Uterus (tissue), 2 donors: Measurements from ENCODE around the gene LPP.

Experiments
- POLR2A ChIP-seq, 2 donors: fragments of 450-650 bp; IDR thresholded peaks; one replicate each; pipeline ENCODE4 v1.6.1; 2016; ENCODE audit warnings: antibody characterized with exemption in 2 of 2, mild to moderate bottlenecking in 1 of 2, moderate library complexity in 1 of 2
- TF ChIP-seq, protein P1 (sequence below), 4 experiments: fragments of 200-600 bp in 2 of 4; fragments of 450-650 bp in 2 of 4; sonication (generic) in 2 of 4; IDR thresholded peaks; one replicate each; pipeline ENCODE4 v1.5.1; 2016 to 2019; ENCODE audit warnings: antibody characterized with exemption in 4 of 4, mild to moderate bottlenecking in 2 of 4, moderate library complexity in 1 of 4

DNA sequence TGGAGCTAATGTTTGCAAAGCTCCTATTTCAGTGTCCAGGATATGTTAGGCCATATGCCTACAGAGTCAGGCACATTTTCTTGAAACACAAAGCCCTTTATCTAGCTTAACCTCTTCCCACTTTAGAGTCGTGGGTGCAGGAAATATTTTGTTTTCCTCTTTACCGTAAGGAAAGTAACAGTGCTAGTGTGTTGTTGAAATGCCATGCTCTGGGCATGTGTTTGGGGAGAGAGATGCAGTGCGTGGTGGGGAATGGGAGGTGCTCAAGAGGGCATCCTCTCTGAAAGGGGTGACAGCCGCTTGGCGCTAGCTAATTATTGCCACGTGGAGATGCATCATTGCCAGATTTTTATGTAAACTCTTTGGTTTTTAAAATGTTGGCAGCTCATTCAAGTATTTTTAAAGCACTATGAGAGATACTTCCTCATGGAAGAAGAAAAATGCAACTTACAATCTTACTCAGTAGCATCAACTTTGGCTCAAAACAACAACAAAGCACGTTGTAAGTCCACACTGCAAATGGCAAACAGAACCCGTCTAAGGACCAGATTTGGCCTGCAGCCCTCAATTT is 152.6 kb downstream of the LPP start:
- TF ChIP-seq, protein P1, sequence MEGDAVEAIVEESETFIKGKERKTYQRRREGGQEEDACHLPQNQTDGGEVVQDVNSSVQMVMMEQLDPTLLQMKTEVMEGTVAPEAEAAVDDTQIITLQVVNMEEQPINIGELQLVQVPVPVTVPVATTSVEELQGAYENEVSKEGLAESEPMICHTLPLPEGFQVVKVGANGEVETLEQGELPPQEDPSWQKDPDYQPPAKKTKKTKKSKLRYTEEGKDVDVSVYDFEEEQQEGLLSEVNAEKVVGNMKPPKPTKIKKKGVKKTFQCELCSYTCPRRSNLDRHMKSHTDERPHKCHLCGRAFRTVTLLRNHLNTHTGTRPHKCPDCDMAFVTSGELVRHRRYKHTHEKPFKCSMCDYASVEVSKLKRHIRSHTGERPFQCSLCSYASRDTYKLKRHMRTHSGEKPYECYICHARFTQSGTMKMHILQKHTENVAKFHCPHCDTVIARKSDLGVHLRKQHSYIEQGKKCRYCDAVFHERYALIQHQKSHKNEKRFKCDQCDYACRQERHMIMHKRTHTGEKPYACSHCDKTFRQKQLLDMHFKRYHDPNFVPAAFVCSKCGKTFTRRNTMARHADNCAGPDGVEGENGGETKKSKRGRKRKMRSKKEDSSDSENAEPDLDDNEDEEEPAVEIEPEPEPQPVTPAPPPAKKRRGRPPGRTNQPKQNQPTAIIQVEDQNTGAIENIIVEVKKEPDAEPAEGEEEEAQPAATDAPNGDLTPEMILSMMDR (IDR thresholded peaks at IDR 0.05): no peak
- TF ChIP-seq POLR2A (IDR thresholded peaks at IDR 0.05): no peak
